ENCODE data around the gene GATA6. TPM values are rescaled to one million over a fixed set of nuclear protein-coding genes. Genes with fewer than 3 reads are reported as not detected.

Gene GATA6
- polyA plus RNA-seq, 1 donor (not counting 4 experiments of a cell fraction or from before 2014, with no cell fraction given) = 0.37 TPM

DNA sequence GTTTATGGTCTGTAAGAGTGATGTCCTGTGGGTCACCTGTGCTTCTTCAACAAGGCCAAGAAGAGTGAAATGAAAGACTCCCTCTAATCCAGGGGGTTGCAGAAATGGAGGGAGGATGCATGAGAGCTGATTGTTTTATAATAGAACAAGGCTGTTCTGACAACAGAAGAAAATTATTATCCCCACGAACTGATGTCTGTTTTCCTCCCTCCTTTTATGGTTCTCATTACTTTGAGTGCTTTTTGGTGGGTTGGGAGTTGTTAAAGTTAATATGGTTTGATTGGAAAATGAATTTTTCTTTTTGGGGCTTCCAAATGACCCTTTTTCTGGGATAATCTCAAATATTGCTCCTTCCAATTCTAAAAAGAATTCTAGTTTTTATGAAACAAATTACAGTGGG lies 33.6 kb downstream of the GATA6 start:
- H3K9ac ChIP-seq (ENCODE audit: control insufficient read depth, extremely low read depth, insufficient read depth, low read length) = no peak overlapping the region
- TF ChIP-seq, protein P1, sequence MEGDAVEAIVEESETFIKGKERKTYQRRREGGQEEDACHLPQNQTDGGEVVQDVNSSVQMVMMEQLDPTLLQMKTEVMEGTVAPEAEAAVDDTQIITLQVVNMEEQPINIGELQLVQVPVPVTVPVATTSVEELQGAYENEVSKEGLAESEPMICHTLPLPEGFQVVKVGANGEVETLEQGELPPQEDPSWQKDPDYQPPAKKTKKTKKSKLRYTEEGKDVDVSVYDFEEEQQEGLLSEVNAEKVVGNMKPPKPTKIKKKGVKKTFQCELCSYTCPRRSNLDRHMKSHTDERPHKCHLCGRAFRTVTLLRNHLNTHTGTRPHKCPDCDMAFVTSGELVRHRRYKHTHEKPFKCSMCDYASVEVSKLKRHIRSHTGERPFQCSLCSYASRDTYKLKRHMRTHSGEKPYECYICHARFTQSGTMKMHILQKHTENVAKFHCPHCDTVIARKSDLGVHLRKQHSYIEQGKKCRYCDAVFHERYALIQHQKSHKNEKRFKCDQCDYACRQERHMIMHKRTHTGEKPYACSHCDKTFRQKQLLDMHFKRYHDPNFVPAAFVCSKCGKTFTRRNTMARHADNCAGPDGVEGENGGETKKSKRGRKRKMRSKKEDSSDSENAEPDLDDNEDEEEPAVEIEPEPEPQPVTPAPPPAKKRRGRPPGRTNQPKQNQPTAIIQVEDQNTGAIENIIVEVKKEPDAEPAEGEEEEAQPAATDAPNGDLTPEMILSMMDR (optimal IDR thresholded peaks at IDR 0.05 in 1 of 3, IDR thresholded peaks at IDR 0.05 in 1 of 3, conservative IDR thresholded peaks at IDR 0.05 in 1 of 3; ENCODE audit: extremely low read depth in 1 of 3, insufficient read depth in 2 of 3, low read length in 3 of 3) = no peak
- TF ChIP-seq EZH2 (IDR thresholded peaks at IDR 0.05; ENCODE audit: low read length) = no peak
- no peak for DNase-seq (ENCODE audit: low read depth, low spot score)
- H3K79me2 ChIP-seq (ENCODE audit: control insufficient read depth, insufficient read depth, low read length) = no peaks in the 10 kb centered on the region
- FAIRE-seq = no peak
- H3K4me2 ChIP-seq (ENCODE audit: control insufficient read depth, extremely low read depth, insufficient read depth, low read depth, low read length) = no peak overlapping the region
- no peak overlapping the region for H3K27ac ChIP-seq (ENCODE audit: control insufficient read depth, insufficient read depth, low read length)
- no peaks in the 10 kb centered on the region for H3K4me1 ChIP-seq (ENCODE audit: control insufficient read depth, extremely low read depth, insufficient read depth, low read length)
- no peak overlapping the region for H2AFZ ChIP-seq (ENCODE audit: control insufficient read depth, low read length)
- H3K27me3 ChIP-seq (ENCODE audit: control insufficient read depth, extremely low read depth, insufficient read depth, low read length) = peaks cover 12% of the 10 kb centered on the region
- no peaks in the 10 kb centered on the region for H4K20me1 ChIP-seq (ENCODE audit: control insufficient read depth, extremely low read depth, insufficient read depth, low read length)
- dilution Hi-C loops (cut with MboI; ENCODE audit: extremely low pct_ligation_motif_present, low sequenced_read_pairs) = no loop called here
- H3K9me1 ChIP-seq (ENCODE audit: control insufficient read depth, extremely low read depth, insufficient read depth, low read length) = no peaks in the 10 kb centered on the region
- no peaks in the 10 kb centered on the region for H3K9me3 ChIP-seq (ENCODE audit: control insufficient read depth, low read depth, low read length)
- H3K36me3 ChIP-seq (ENCODE audit: control insufficient read depth in 2 of 2, extremely low read depth in 1 of 2, insufficient read depth in 2 of 2, low read length in 2 of 2) = no peaks in the 10 kb centered on the region
- H3K4me3 ChIP-seq (ENCODE audit: control insufficient read depth in 2 of 3, extremely low read depth in 1 of 3, insufficient read depth in 2 of 3, low read depth in 1 of 3, low read length in 3 of 3) = no peak overlapping the region

DNA sequence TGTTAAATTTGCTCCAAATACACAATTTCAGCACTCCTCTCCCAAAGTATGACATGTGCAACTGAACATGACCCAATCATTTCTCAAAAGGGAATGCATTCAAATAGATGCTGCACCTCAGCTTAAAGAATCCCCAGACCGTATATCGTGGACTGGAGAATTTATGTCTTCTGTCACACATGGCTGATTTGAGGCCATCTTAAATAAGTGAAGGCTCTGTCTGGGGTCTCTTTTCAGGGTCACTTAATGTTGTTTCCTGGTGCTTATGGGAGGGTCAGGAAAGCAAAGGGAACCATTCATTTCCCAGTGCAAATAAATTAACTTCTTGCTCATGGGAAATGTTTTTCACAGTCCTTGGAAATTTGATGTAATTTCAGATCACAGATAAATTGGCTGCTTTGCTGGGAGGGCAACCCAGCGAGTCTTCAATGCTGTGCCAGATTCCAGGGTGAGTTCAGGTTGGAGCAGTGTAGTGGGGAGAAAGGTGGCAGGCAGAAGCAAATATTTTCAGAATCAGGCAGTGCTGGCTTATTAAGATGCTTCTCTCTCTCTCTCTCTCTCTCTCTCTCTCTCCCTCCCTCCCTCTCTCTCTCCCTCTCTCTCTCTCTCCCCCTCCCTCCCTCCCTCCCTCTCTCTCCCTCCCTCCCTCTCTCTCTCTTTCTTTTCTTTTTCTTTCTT lies 34.3 kb downstream of the GATA6 start:
- Histone ChIP-seq H3K4me3 (ENCODE audit: control insufficient read depth in 2 of 3, extremely low read depth in 1 of 3, insufficient read depth in 2 of 3, low read depth in 1 of 3, low read length in 3 of 3) (no peak overlapping the region), H3K4me2 (ENCODE audit: control insufficient read depth, extremely low read depth, insufficient read depth, low read depth, low read length) (no peak overlapping the region), H3K27me3 (ENCODE audit: control insufficient read depth, extremely low read depth, insufficient read depth, low read length) (peaks cover 12% of the 10 kb centered on the region)

More for the DNA sequence above, 34.3 kb downstream of the GATA6 start:
- Histone ChIP-seq H3K27ac (ENCODE audit: control insufficient read depth, insufficient read depth, low read length) (no peak overlapping the region), H3K9ac (ENCODE audit: control insufficient read depth, extremely low read depth, insufficient read depth, low read length) (no peak overlapping the region), H3K36me3 (ENCODE audit: control insufficient read depth in 2 of 2, extremely low read depth in 1 of 2, insufficient read depth in 2 of 2, low read length in 2 of 2) (no peaks in the 10 kb centered on the region), H3K9me3 (ENCODE audit: control insufficient read depth, low read depth, low read length) (no peaks in the 10 kb centered on the region), H3K9me1 (ENCODE audit: control insufficient read depth, extremely low read depth, insufficient read depth, low read length) (no peaks in the 10 kb centered on the region), H4K20me1 (ENCODE audit: control insufficient read depth, extremely low read depth, insufficient read depth, low read length) (no peaks in the 10 kb centered on the region), H2AFZ (ENCODE audit: control insufficient read depth, low read length) (no peak overlapping the region), H3K79me2 (ENCODE audit: control insufficient read depth, insufficient read depth, low read length) (no peaks in the 10 kb centered on the region), H3K4me1 (ENCODE audit: control insufficient read depth, extremely low read depth, insufficient read depth, low read length) (no peaks in the 10 kb centered on the region)
- no peak for FAIRE-seq
- TF ChIP-seq, protein P1 (optimal IDR thresholded peaks at IDR 0.05 in 1 of 3, IDR thresholded peaks at IDR 0.05 in 1 of 3, conservative IDR thresholded peaks at IDR 0.05 in 1 of 3; ENCODE audit: extremely low read depth in 1 of 3, insufficient read depth in 2 of 3, low read length in 3 of 3) = no peak
- TF ChIP-seq EZH2 (IDR thresholded peaks at IDR 0.05; ENCODE audit: low read length) = no peak
- no peak for DNase-seq (ENCODE audit: low read depth, low spot score)
- dilution Hi-C loops (cut with MboI; ENCODE audit: extremely low pct_ligation_motif_present, low sequenced_read_pairs) = no loop called here

Data from keratinocyte (primary cell).